ENCODE data around the gene PCDHGA11. TPM values are rescaled to one million over a fixed set of nuclear protein-coding genes. Genes with fewer than 3 reads are reported as not detected.
A peak's percentile ranks its signal among the peaks of the same experiment; 100 is the strongest.
"Not testable (repeated sequence)": the region's sequence is repeated elsewhere in the genome, so short reads cannot be mapped to it uniquely, and the experiment has no call there.

Gene PCDHGA11
- total RNA-seq, 4 donors from 2014 or later: 3.4 to 14.3 (median 6.9) TPM

GRCh38 chr5:141413540-141414069, 7.2 kb upstream of the PCDHGA11 start:
- peaks cover 3% of the 10 kb centered on the region for H3K27me3 ChIP-seq
- peaks cover 57% of the 10 kb centered on the region for H3K9me3 ChIP-seq
- H3K27ac ChIP-seq: no peak overlapping the region
- H3K4me1 ChIP-seq: no peaks in the 10 kb centered on the region
- H3K4me3 ChIP-seq: peak overlapping the region; percentile 36
- no peak for DNase-seq (ENCODE audit: low spot score in 2 of 2)
- no peak for TF ChIP-seq CTCF (IDR thresholded peaks at IDR 0.05)
- TF ChIP-seq POLR2AphosphoS5 (IDR thresholded peaks at IDR 0.05): no peak
- no peak for TF ChIP-seq POLR2A (IDR thresholded peaks at IDR 0.05)
- TF ChIP-seq EP300 (IDR thresholded peaks at IDR 0.05): no peak
- 16% methylated on average over 20 of the region's 25 CpGs for WGBS
- no peaks in the 10 kb centered on the region for H3K36me3 ChIP-seq

DNA sequence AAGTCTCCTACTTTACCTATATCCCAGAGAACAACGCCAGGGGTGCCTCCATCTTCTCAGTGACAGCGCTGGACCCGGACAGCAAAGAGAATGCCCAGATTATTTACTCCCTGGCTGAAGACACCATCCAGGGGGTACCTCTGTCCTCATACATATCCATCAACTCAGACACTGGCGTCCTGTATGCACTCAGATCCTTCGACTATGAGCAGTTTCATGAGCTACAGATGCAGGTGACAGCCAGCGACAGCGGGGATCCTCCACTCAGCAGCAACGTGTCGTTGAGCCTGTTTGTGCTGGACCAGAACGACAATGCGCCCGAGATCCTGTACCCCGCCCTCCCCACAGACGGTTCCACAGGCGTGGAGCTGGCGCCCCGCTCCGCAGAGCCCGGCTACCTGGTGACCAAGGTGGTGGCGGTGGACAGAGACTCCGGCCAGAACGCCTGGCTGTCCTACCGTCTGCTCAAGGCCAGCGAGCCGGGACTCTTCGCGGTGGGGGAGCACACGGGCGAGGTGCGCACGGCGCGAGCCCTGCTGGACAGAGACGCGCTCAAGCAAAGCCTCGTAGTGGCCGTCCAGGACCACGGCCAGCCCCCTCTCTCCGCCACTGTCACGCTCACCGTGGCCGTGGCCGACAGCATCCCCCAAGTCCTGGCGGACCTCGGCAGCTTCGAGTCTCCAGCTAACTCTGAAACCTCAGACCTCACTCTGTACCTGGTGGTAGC, 6.1 kb upstream of the PCDHGA11 start:
- H3K4me1 ChIP-seq; H3K27ac ChIP-seq; H3K4me3 ChIP-seq; H3K27me3 ChIP-seq; DNase-seq (ENCODE audit: low spot score in 2 of 2); H3K36me3 ChIP-seq: not testable (repeated sequence)
- 26% methylated on average over 23 of the region's 46 CpGs for WGBS
- peaks cover 62% of the 10 kb centered on the region for H3K9me3 ChIP-seq

DNA sequence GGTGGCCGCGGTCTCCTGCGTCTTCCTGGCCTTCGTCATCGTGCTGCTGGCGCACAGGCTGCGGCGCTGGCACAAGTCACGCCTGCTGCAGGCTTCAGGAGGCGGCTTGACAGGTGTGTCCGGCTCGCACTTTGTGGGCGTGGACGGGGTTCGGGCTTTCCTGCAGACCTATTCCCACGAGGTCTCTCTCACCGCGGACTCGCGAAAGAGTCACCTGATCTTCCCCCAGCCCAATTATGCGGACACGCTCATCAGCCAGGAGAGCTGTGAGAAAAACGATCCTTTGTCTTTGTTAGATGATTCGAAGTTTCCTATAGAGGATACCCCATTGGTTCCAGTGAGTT, 5.6 kb upstream of the PCDHGA11 start:
- H3K27me3 ChIP-seq: not testable (repeated sequence)

DNA sequence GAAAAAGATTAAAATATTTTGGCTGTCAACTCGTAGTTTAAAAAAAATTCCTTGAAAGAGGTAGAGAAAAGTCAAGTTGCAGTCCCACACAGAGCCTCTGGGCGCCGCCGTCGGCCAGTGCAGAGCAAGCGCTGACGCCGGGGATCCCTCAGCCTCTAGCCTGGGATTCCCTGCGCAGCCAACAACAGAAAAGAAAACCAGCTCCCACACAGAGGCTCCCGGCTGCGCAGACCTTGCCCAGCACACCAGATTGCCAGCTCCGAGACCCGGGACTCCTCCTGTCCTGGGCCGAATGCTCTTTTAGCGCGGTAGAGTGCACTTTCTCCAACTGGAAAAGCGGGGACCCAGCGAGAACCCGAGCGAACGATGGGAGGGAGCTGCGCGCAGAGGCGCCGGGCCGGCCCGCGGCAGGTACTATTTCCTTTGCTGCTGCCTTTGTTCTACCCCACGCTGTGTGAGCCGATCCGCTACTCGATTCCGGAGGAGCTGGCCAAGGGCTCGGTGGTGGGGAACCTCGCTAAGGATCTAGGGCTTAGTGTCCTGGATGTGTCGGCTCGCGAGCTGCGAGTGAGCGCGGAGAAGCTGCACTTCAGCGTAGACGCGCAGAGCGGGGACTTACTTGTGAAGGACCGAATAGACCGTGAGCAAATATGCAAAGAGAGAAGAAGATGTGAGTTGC, 3.2 kb upstream of the PCDHGA11 start, which contains the start of gene PCDHGB7:
PCDHGB7 (plus strand) TSS at position 184 of the 679 bp plus-strand sequence; CDS start at position 367, 183 bp downstream.
- not testable (repeated sequence) for H3K27ac ChIP-seq; H3K4me1 ChIP-seq; H3K36me3 ChIP-seq; DNase-seq (ENCODE audit: low spot score in 2 of 2); H3K27me3 ChIP-seq
- peak within 1 kb of the TSS; percentile 46 for H3K4me3 ChIP-seq
- 18% methylated on average over 31 of the region's 47 CpGs for WGBS
- H3K9me3 ChIP-seq: peaks cover 70% of the 10 kb centered on the region
- TF ChIP-seq CTCF (IDR thresholded peaks at IDR 0.05): peak; percentile 15 to 63

More for the DNA sequence above, 5.6 kb upstream of the PCDHGA11 start:
- 27% methylated on average over 23 of the region's 24 CpGs for WGBS
- not testable (repeated sequence) for H3K36me3 ChIP-seq; H3K4me3 ChIP-seq; DNase-seq (ENCODE audit: low spot score in 2 of 2); H3K4me1 ChIP-seq; H3K27ac ChIP-seq
- peaks cover 62% of the 10 kb centered on the region for H3K9me3 ChIP-seq

GRCh38 chr5:141419074-141419880, 1.6 kb upstream of the PCDHGA11 start:
- Histone ChIP-seq H3K4me1 (no peaks in the 10 kb centered on the region), H3K9me3 (peaks cover 70% of the 10 kb centered on the region), H3K4me3 (no peak overlapping the region), H3K27me3 (no peaks in the 10 kb centered on the region), H3K27ac (no peak overlapping the region), H3K36me3 (no peaks in the 10 kb centered on the region)
- no peak for DNase-seq (ENCODE audit: low spot score in 2 of 2)
- WGBS: 32% methylated on average over 15 of the region's 74 CpGs
- no peak for TF ChIP-seq POLR2AphosphoS5 (IDR thresholded peaks at IDR 0.05)
- TF ChIP-seq CTCF (IDR thresholded peaks at IDR 0.05): no peak
- TF ChIP-seq EP300 (IDR thresholded peaks at IDR 0.05): no peak
- TF ChIP-seq POLR2A (IDR thresholded peaks at IDR 0.05): no peak

GRCh38 chr5:141421489-141421855, 621 bp downstream of the PCDHGA11 start:
- no peaks in the 10 kb centered on the region for H3K27me3 ChIP-seq
- no peak overlapping the region for H3K27ac ChIP-seq
- DNase-seq (ENCODE audit: low spot score in 2 of 2): no peak
- WGBS: 14% methylated on average over 13 of the region's 13 CpGs
- H3K4me3 ChIP-seq: peak overlapping the region; percentile 36
- no peak for TF ChIP-seq EP300 (IDR thresholded peaks at IDR 0.05)
- no peak for TF ChIP-seq POLR2A (IDR thresholded peaks at IDR 0.05)
- TF ChIP-seq CTCF (IDR thresholded peaks at IDR 0.05): no peak
- no peak for TF ChIP-seq POLR2AphosphoS5 (IDR thresholded peaks at IDR 0.05)
- no peaks in the 10 kb centered on the region for H3K36me3 ChIP-seq
- H3K4me1 ChIP-seq: no peaks in the 10 kb centered on the region
- H3K9me3 ChIP-seq: peaks cover 69% of the 10 kb centered on the region
